Sigmoid colon (tissue), 3 donors: ENCODE measurements around the gene LPA.

Experiments
- POLR2A ChIP-seq, 2 donors: fragments of 450-650 bp; IDR thresholded peaks; one replicate each; pipeline ENCODE4 v1.6.1; 2016; ENCODE audit warnings: antibody characterized with exemption in 2 of 2, mild to moderate bottlenecking in 2 of 2, moderate library complexity in 2 of 2
- TF ChIP-seq, protein P1 (sequence below), 4 experiments: fragments of 450-650 bp in 3 of 4; fragments of 200-600 bp in 1 of 4; IDR thresholded peaks; one replicate each; pipeline ENCODE4 v1.5.1; 2016 to 2019; ENCODE audit warnings: antibody characterized with exemption in 4 of 4, mild to moderate bottlenecking in 3 of 4, moderate library complexity in 2 of 4

DNA sequence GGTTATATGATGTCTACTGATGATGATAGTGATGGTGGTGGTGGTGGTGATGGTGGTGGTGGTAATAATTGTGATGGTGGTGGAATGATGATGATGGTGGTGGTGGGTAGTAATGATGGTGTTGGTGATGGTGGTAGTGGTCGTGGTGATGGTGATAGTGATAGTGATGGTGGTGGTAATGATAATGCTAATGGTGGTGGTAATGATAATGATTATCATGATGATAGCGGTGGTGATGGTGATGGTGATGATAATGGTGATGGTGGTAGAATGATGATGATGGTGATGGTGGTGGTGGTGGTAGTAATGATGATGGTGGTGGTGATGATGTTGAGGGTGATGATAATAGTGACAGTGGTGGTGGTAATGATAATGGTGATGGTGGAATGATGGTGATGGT, 4.5 kb upstream of the LPA start:
- TF ChIP-seq, protein P1, sequence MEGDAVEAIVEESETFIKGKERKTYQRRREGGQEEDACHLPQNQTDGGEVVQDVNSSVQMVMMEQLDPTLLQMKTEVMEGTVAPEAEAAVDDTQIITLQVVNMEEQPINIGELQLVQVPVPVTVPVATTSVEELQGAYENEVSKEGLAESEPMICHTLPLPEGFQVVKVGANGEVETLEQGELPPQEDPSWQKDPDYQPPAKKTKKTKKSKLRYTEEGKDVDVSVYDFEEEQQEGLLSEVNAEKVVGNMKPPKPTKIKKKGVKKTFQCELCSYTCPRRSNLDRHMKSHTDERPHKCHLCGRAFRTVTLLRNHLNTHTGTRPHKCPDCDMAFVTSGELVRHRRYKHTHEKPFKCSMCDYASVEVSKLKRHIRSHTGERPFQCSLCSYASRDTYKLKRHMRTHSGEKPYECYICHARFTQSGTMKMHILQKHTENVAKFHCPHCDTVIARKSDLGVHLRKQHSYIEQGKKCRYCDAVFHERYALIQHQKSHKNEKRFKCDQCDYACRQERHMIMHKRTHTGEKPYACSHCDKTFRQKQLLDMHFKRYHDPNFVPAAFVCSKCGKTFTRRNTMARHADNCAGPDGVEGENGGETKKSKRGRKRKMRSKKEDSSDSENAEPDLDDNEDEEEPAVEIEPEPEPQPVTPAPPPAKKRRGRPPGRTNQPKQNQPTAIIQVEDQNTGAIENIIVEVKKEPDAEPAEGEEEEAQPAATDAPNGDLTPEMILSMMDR (IDR thresholded peaks at IDR 0.05) = no peak
- TF ChIP-seq POLR2A (IDR thresholded peaks at IDR 0.05) = no peak
